ENCODE measurements around the gene FBXL3. TPM values are rescaled to one million over a fixed set of nuclear protein-coding genes. Genes with fewer than 3 reads are reported as not detected.

The FBXL3 gene
- total RNA-seq, 1 donor from 2014 or later: 57.7 TPM

DNA sequence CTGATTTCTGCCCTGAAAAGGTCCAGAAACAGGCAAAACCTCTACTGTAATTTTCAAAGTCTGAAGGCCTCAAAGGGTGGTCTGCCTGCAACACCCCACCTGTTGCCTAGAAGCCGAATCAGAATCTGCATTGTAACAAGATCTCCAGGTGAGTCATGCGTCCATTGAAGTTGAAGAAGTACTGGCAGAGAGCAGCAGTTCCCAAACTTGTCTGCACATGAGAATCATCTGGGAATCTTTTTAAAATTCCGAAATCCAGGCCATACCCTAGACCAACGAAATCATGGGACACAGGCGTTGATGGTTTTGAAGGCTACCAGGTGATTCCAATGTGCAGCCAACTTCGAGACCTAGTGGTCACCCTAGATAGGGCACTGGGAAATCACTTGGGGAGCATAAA lies 51.1 kb downstream of the FBXL3 start:
- no peak for DNase-seq
- no peaks in the 10 kb centered on the region for H3K9me3 ChIP-seq
- no peak overlapping the region for H3K4me3 ChIP-seq
- no peaks in the 10 kb centered on the region for H3K27me3 ChIP-seq (ENCODE audit: low read depth)
- peaks cover 10% of the 10 kb centered on the region for H3K4me1 ChIP-seq
- no peak overlapping the region for H3K27ac ChIP-seq
- no peak for ATAC-seq
- TF ChIP-seq, protein P1, sequence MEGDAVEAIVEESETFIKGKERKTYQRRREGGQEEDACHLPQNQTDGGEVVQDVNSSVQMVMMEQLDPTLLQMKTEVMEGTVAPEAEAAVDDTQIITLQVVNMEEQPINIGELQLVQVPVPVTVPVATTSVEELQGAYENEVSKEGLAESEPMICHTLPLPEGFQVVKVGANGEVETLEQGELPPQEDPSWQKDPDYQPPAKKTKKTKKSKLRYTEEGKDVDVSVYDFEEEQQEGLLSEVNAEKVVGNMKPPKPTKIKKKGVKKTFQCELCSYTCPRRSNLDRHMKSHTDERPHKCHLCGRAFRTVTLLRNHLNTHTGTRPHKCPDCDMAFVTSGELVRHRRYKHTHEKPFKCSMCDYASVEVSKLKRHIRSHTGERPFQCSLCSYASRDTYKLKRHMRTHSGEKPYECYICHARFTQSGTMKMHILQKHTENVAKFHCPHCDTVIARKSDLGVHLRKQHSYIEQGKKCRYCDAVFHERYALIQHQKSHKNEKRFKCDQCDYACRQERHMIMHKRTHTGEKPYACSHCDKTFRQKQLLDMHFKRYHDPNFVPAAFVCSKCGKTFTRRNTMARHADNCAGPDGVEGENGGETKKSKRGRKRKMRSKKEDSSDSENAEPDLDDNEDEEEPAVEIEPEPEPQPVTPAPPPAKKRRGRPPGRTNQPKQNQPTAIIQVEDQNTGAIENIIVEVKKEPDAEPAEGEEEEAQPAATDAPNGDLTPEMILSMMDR (IDR thresholded peaks at IDR 0.05): no peak
- intact Hi-C loops (cut with DNase I): no loop called here
- H3K36me3 ChIP-seq: no peaks in the 10 kb centered on the region

DNA sequence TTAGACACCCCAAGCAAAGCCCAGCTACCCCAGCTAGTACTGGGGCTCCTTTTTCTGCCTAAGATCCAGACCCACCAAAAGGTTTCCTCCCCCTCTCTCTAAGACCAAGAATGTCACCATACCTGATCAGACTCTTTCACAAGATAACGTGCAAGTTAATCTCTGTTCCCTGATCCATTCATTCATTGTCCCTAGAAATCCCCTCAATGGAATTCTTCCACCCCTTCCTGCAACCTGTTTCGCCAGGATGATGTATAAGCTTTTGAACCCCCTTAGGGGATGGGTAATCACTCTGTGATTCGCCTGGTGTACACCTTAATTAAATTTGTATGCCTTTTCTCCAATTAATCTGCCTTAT lies 52.4 kb downstream of the FBXL3 start:
- Histone ChIP-seq H3K27ac (no peak overlapping the region), H3K4me3 (no peak overlapping the region), H3K36me3 (no peaks in the 10 kb centered on the region), H3K27me3 (ENCODE audit: low read depth) (no peaks in the 10 kb centered on the region), H3K4me1 (peaks cover under 1% of the 10 kb centered on the region), H3K9me3 (no peaks in the 10 kb centered on the region)
- TF ChIP-seq, protein P1 (IDR thresholded peaks at IDR 0.05): no peak
- intact Hi-C loops (cut with DNase I): no loop called here
- ATAC-seq (no peak), DNase-seq (no peak)

DNA sequence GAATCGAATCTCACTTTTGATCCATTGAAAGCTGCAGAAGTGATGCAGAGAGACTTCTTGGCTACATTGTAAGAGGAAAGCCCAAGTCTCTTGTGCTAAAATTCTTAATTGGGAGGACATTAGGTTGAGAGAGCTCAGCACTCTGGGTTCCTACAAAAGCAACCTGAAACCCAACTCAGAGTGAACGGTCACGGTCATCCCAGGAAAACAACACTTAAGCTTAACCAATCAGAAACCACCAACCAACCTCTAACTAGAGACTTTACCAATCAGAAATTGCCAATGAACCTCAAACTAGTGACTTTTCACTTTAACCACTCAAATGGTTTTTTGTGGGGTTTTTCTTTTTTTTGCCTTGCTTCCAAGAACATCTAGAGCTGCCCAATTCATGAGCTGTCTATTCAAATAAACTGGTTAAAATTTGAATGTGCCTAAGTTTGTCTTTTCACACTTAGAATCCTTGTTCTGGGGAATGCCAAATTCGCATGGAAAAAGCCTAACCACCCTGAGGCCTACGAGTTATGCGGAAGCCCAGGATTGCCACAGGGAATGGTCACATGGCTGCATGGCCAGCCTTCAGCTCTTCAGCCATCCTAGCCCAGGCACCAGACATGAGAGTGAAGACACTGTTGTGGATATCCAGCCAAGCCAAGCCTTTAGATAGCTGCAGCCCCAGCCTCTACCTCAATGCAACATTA lies 52.9 kb downstream of the FBXL3 start:
- ATAC-seq (no peak), DNase-seq (no peak)
- Histone ChIP-seq H3K9me3 (no peaks in the 10 kb centered on the region), H3K27ac (no peak overlapping the region), H3K4me3 (no peak overlapping the region), H3K4me1 (no peaks in the 10 kb centered on the region), H3K36me3 (no peaks in the 10 kb centered on the region), H3K27me3 (ENCODE audit: low read depth) (no peaks in the 10 kb centered on the region)
- intact Hi-C loops (cut with DNase I): no loop called here
- TF ChIP-seq, protein P1 (IDR thresholded peaks at IDR 0.05): no peak

DNA sequence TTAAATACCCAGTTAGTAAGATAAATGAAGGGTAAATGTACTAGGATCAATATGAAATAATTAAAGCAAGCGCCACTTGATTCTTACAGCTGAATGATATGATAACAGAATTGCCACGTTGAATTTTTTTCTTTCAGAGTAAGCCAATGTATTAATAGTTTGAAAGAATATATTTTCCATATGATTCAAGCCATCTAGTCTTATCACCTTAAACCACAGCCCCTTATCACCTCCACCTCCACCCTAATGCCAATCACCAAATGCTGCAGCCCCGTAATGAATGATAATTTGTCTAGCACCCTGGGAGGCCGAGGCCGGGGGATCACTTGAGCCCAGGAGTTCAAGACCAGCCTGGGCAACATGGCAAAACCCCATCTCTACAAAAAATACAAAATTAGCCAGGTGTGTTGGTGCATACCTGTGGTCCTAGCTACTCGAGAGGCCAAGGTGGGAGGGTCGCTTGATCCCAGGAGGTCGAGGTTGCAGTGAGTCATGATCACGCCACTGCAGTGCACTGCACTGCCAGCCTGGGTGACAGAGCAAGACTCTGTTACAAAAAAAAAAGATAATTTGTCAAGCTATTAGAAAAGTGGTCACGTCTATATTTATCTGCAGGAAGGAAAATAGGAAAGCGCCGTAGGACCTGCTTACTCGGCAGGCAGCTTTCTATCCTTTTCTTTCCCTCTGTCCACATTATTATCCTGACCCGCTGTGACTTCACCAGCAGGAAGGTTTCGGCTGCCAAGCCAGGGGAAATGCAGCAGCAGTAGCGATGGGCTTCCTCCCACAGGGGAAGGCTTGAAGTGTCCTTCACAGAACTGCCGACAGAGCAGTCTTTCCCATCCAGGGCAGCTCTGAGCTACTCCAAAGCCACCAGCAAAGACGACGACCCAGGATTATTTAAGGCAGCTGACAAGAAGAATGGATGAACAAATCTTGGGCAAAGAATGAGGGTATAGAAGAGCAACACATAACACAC lies 54.8 kb downstream of the FBXL3 start:
- Histone ChIP-seq H3K4me3 (no peak overlapping the region), H3K4me1 (no peaks in the 10 kb centered on the region), H3K36me3 (no peaks in the 10 kb centered on the region), H3K9me3 (no peaks in the 10 kb centered on the region), H3K27ac (no peak overlapping the region), H3K27me3 (ENCODE audit: low read depth) (no peaks in the 10 kb centered on the region)
- DNase-seq (no peak), ATAC-seq (no peak)
- TF ChIP-seq, protein P1 (IDR thresholded peaks at IDR 0.05): no peak
- intact Hi-C loops (cut with DNase I): no loop called here

DNA sequence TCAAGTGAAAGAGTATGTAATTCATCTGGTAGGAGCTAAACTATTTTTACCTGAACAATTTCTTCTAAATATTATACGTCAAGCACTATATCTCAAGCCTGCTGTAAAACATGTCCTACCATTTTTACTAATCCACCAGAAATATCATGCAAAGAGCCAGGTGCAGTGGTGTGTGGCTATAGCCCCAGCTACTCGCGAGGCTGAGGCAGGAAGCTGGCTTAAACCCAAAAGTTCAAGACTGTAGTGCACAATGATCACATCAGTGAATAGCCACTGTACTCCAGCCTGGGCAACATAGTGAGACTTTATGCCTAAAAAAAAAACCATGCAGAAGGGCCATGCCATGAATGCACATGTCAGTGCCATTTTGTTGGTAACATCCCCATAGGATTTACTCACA lies 55.7 kb downstream of the FBXL3 start:
- DNase-seq (no peak), ATAC-seq (no peak)
- Histone ChIP-seq H3K4me1 (no peaks in the 10 kb centered on the region), H3K4me3 (no peak overlapping the region), H3K27me3 (ENCODE audit: low read depth) (no peaks in the 10 kb centered on the region), H3K36me3 (no peaks in the 10 kb centered on the region), H3K9me3 (no peaks in the 10 kb centered on the region), H3K27ac (no peak overlapping the region)
- TF ChIP-seq, protein P1 (IDR thresholded peaks at IDR 0.05): no peak
- intact Hi-C loops (cut with DNase I): no loop called here
